NCI-H2171 (cell line): ENCODE data around the gene FAM114A2.
"Not testable (repeated sequence)": the region's sequence is repeated elsewhere in the genome, so short reads cannot be mapped to it uniquely, and the experiment has no call there.

ENCODE experiments used
- DNase-seq: peaks from one replicate; lab custom pipeline; 2025; lab: John Stamatoyannopoulos, UW

FAM114A2 gene

DNA sequence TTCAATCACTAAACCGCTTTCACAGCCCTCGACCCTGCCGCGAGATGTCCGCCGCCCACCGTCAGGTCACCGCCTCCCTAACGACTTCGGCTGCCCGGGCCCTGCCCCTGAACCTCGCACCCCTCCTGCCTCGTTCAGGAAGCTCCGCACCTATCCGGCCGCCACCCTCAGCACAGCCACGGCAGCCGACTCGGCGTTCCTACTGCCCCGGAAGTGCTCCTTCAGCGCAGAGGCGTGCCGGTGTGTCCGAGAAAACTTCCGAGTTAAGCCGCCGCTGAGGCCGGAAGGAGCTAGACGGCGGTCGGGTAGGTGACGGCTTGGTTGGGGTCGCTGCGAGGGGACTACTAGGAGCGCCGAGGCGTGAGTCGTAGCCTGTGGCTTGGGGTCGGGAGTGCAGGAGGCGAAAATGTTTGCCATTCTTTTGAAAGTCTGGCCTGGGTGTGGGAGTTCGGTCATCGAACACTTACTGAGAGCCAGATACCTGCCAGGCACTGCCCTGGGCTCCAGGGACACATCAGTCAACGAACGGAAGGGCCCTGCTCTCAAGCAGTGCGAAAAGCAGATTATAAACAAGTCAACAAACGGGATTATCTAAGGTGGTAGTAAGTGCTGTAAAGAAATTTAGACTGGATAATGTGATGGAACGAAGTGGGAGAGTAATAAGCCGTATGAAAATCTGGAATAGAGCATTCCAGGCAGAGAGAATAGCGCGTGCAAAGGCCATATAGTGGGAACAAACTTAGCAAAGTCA, at the start of gene FAM114A2, which contains the start of gene MFAP3:
Gene FAM114A2 (minus strand): TSS at position 204 of the 751 bp plus-strand sequence. CDS start 3,957 bp downstream, outside the sequence.
Gene MFAP3 (plus strand): TSS at position 261 of the 751 bp plus-strand sequence. CDS start 10,756 bp downstream, outside the sequence.
- DNase-seq: peak; percentile 70

- DNase-seq: peak; percentile 21
Observed at GRCh38 chr5:154087260-154087659, 48.5 kb upstream of the FAM114A2 start.

DNA sequence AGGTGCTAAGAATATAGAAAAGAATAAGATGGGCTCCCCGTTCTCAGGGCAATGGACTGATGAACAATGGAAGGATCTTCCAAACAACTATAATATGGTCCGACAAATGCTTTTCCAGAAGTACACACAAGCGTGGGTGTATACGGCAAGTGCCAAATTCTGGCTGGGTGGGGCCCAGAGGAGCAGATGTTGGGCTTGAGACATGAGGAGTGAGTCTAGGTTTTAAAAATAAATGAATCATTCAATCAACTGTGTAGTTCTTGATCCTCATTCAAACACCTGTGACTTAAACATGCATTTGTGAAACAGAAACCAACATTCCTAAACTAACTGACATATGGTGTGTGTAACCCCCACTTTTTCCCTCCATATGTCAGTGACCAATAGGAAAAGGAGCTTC, 47.9 kb upstream of the FAM114A2 start:
- DNase-seq: peak; percentile 12

GRCh38 chr5:154086146-154086545, 47.4 kb upstream of the FAM114A2 start:
- DNase-seq: no peak

DNA sequence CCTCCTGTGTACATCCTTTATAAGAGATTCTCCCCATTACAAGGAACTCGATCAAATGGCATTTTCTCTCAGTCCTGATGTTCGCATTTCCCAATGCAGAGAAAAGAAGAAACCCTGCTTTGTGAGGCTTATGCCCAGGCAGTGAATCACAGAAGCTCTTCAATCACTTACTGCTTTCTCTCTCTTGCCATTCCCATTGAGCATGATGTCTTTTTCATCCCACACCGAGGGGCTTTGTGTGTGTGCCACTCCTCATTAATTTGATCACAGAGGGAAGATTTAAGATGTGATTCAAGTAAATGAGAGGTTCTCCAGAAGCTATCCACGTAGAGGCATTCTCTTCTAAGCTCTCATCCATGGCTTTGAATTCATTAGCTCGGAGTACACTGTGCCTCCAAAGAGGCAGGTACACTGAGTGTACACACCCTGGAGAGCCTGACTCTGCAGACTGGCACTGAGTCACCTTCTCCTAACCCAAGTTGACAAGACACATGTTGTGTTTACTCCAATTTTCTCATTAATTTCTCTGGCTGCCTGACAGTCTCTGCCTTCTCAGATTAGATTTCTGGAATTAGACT, 45.4 kb upstream of the FAM114A2 start:
- no peak for DNase-seq

- no peak for DNase-seq
Observed at GRCh38 chr5:154081246-154081645, 42.5 kb upstream of the FAM114A2 start.

DNA sequence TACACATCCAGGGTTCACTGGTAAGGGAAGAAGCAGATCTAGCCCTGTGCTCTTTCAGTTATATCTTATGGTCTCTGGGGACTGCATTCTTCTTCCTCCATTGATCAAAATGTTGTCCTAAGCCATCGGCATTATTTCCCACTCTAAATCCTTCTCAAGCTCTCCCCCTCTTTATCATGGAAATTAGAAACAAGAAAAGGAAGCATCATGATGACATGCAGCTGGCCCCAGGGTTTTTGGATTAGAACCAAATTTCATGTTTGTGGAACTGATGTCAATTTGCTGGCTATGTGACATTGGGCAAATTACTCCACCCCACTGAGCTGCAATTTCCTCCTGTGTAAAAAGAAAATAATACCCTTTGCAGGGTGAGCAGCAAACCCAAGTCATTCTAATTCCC, 39.6 kb upstream of the FAM114A2 start:
- no peak for DNase-seq

GRCh38 chr5:154077696-154078095, 39.0 kb upstream of the FAM114A2 start:
- DNase-seq: no peak

GRCh38 chr5:154076240-154076922, 37.7 kb upstream of the FAM114A2 start:
- DNase-seq: no peak

- DNase-seq: no peak
Observed at GRCh38 chr5:154072414-154073171, 33.9 kb upstream of the FAM114A2 start.

GRCh38 chr5:154071799-154072413, 33.2 kb upstream of the FAM114A2 start:
- DNase-seq: no peak

DNA sequence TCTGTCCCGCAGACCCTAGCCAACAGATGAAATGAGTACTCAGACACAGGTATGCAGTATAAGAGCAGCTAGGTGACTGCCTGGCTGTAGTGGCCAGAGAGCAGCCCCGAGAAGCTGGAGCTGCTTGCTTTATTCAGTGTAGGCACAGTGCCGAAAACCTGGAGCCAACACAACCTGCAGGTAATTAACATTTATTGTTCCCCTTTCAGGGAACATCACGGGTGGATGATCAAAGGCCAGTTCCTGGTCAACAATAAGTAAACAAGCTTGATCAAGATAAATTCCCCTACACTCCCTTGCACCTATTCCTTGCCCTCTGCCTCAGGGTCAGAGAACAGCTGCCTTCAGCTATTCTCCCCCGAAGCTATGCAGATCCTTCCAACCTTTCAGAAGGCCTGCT, 31.1 kb upstream of the FAM114A2 start:
- DNase-seq: not testable (repeated sequence)

- DNase-seq: no peak
Observed at GRCh38 chr5:154065971-154066370, 27.3 kb upstream of the FAM114A2 start.

- no peak for DNase-seq
Observed at GRCh38 chr5:154063372-154063771, 24.7 kb upstream of the FAM114A2 start.

DNA sequence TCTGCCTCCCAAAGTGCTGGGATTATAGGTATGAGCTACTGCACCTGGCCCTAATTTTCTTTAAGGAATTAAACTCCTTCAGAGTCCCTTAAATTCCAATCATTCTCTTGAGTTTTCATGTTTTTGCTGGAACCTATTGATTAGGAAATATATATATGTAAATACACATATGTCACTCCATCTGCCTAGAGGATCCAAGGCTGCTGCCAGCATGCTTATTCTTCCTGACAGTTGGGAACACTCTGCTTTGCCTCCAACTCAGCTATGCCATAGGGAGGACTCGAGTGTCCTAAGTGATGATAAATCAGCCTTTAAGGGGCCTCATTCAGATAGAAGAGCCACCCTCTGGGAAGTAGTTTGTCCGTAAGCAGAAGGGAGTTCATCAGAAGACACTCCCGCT, 21.9 kb upstream of the FAM114A2 start:
- DNase-seq: no peak

DNA sequence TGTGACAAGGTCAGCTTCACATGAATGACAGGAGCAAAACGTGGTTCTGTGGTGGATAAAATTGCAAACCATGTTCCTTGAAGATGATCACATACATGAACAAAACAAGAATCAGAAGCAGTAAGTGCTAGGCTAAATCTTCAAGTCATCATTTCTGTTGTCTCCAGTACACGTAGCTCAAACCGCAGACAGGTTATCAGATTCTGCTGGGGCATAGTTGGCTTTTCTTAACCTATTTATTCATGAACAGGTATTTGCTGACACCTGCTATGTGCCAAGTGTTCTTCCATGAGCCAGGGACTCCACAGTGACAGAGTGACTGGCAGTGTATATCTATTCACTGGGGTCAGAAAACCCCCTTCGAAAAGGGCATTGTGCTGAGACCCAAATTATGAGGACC, 20.9 kb upstream of the FAM114A2 start:
- DNase-seq: no peak

- no peak for DNase-seq
Observed at GRCh38 chr5:154059039-154059430, 20.3 kb upstream of the FAM114A2 start.

DNA sequence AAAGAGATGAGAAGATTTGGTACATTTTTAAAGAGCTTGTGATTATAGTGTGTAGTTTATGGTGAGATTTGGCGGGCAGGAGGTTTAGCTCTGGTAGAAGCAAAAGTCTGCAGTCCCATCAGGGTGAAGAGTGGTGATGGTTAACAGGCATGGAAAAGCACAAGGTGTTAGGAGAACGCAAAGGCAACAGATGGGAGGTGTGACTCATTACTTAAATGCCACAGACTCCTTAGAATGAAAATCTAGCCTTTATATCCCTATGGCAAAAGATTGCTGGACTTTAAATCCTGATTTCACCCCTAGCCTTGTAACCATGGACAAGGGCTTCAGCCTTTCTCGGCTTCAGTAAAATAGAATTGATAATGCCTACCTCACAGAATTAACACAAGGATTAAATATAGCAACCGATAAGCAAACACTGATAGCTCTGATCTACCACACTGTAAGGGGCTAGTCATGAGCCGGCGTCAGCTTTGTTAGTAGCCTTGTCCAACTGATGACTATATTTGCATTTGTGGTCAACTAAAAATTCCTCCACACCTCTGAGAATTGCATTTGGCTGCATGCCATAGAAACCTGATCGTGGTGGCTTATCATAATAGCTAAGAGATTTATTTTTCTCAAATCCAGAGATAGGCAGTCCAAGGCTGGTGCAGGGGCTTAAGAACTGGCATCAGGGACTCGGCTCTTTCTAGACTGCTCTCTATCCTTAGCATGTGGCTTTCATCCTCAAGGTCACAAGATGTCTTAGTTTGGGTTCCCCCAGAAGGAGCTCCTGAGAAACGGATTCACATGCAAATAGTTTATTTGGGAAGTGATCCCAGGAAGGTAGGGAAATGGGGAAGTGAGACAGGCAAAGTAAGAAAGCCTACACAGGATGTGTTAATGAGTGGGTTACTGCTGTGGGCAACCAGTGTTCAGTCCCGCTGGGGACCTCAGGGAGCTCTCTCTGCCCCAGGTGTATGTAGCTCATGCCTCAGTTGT, 19.6 kb upstream of the FAM114A2 start:
- no peak for DNase-seq

DNA sequence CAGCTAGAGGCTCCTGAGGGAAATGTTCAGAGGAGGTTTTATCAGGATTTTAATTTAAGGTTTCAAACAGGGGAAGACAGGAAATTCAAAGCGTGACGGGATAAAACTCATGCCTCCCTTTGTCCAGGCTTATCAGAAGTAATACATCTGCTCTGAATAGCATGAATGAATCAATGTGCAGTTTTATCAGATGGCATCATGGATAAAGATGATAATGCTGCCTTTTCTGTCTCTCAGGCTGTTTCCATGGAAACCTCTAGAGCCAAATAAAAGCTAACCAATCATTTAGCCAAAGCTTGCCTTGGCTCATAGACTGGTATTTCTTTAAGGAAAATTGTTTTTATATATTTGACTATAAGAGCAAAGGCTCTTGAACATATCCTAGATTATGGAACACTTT, 16.5 kb upstream of the FAM114A2 start:
- DNase-seq: no peak

DNA sequence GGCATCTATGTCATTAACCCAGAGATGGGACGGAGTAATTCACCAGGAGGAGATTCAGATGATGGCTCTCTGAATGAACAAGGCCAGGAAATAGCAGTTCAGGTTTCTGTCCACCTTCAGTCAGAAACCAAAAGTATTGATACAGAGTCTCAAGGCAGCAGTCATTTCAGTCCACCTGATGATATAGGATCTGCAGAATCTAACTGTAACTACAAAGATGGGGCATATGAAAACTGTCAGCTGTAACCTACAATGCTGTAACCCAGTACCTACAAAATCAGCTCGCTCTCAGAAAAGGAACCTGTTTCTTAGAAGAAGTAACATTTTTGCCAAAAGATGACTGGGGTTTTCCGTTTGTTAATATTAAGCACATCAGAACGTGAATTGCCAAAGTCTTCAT, 14.8 kb upstream of the FAM114A2 start:
- DNase-seq: no peak

DNA sequence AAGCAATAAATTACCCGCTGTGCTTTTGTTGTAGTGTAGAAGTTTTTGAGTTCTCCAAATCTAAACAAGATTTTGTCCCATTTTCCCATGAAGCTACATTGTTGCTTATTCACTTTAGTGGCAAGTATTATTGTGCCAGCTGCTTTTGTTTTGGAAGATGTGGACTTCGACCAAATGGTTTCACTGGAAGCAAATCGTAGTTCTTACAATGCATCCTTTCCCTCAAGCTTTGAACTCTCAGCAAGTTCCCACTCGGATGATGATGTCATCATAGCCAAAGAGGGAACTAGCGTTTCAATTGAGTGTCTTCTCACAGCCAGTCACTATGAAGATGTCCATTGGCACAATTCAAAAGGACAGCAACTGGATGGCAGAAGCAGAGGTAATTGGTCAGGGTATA, 10.9 kb upstream of the FAM114A2 start:
- no peak for DNase-seq
